ENCODE results near the gene CTCFL.
"Not testable (repeated sequence)": the region's sequence is repeated elsewhere in the genome, so short reads cannot be mapped to it uniquely, and the experiment has no call there.

CTCFL gene

DNA sequence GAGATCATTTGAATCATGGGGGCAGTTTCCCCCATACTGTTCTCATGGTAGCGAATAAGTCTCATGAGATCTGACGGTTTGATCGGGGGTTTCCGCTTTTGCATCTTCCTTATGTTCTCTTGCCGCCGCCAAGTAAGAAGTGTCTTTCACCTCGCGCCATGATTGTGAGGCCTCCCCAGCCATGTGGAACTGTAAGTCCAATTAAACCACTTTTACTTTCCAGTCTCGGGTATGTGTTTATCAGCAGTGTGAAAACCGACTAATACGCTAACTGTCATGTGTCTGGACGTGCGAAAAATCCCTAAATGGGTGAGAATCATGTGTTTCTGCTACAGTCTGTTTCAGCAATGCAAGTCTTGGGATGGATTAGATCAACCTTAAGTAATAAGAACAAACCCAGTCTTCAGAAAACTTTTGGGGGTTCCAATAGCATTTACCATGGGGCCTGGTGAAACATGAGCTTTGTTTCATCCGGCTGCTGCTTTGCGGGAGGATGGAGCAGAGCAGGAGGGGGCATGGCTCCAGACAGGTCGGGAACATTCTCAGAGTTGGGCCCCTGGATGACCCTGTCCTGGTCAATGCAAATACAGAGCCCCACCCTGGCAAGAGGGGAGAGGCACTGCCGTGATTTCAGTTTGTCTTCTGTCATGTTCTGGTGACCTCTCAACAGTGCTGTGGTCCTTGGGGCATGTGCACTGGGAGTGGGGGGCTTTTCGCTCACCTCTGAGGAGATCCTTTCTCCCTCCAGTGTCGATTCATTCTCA, 41.5 kb downstream of the CTCFL start:
- no peak for DNase-seq (ENCODE audit: low read depth in 1 of 2, low spot score in 1 of 2)

GRCh38 chr20:57482796-57483195, 42.1 kb downstream of the CTCFL start:
- DNase-seq (ENCODE audit: low read depth in 1 of 2, low spot score in 1 of 2), result no peak

DNA sequence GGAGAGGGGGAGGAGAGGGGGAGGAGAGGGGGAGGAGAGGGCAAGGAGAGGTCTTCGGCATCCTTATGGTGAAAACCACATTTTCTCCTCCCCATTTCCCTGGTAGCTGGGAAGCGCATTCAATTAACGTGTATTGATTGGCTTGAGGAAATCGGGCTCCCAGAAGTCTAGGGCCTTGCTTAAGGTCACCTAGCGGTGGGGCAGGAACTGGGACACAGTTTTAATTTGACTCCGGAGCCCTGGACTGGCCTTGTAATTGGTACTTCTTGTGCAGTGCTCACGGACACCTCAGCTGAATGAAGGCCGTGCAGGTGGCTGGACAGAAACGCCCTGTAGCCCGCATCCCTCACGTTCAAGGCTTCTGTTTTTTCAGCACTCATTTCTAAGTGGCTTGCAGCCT, 42.8 kb downstream of the CTCFL start:
- DNase-seq (ENCODE audit: low read depth in 1 of 2, low spot score in 1 of 2), result no peak

GRCh38 chr20:57481281-57481711, 43.6 kb downstream of the CTCFL start:
- no peak for DNase-seq (ENCODE audit: low read depth in 1 of 2, low spot score in 1 of 2)

DNA sequence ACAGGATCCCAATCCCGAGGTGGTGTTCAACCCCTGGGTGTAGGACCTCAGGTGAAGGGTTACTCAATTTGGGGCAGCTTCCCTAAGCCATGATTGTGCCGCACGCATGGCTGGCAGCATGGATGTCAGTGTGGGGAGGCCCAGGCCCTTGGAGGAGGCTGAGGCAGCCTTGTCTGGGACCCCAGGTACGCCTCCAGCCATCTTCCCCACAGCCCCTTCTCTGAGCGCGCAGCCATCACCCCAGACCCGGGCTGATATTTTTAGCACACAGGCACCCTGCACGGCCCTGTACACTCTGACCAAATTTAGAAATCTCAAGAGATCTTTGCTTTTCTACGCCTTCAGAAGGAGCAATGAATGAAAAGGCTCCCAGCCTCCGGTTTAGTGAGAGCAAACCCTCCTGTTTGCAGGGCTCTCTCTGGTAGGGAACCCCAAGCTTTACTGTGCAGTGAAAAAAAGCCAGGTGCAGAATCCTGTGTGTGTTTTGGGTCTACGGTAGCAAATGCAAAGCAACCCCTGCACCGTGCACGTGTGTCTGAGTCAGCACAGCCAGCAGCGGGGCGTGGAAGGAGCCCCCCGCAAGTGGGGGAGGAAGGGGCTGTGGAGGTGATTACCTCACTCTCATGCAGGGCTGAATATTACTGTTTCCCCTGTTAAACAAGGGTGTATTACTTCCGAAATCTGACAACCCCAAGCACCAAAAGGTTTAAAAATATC, 44.3 kb downstream of the CTCFL start:
- DNase-seq (ENCODE audit: low read depth in 1 of 2, low spot score in 1 of 2), result no peak

DNA sequence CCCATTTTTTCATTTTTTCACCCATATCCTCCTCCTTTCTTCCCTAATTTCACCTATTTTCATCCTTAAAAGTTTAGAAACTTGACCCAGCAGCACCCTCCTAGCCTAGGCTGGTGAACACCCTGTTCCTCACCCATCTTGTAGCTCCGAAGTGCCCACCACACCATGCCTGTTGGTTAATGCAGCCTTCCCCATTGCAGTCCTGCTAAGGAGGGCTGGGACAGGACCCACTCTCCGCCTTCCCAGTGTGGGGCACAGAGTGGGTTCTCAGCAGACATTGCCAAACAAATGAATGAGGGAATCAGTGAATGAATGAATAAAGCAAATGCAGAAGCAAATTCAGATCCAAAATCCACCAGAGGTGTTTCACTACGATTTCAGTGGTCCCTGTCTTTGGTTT, 45.7 kb downstream of the CTCFL start:
- no peak for DNase-seq (ENCODE audit: low read depth in 1 of 2, low spot score in 1 of 2)

DNA sequence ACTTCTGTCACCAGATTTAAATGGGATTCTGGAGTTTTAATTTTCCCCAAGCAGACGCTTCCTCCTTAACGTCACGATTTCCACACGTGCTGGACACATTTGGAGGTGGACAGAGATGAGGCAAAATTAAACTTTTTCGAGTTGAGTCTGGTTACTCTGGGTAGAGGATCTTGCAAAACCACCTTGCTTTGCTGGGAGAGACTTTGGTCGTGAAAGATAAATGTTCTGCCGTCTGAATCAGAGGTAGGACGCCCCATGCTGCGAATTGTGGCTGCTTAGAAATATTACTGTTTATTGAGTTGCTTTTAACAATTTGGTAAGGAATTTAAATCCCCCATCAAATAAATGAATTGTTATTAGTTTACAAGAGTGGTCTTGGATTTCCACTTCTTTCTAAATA, 46.8 kb downstream of the CTCFL start:
- no peak for DNase-seq (ENCODE audit: low read depth in 1 of 2, low spot score in 1 of 2)

GRCh38 chr20:57476641-57477461, 48.1 kb downstream of the CTCFL start:
- DNase-seq (ENCODE audit: low read depth in 1 of 2, low spot score in 1 of 2), result no peak

GRCh38 chr20:57476084-57476526, 48.8 kb downstream of the CTCFL start:
- no peak for DNase-seq (ENCODE audit: low read depth in 1 of 2, low spot score in 1 of 2)

DNA sequence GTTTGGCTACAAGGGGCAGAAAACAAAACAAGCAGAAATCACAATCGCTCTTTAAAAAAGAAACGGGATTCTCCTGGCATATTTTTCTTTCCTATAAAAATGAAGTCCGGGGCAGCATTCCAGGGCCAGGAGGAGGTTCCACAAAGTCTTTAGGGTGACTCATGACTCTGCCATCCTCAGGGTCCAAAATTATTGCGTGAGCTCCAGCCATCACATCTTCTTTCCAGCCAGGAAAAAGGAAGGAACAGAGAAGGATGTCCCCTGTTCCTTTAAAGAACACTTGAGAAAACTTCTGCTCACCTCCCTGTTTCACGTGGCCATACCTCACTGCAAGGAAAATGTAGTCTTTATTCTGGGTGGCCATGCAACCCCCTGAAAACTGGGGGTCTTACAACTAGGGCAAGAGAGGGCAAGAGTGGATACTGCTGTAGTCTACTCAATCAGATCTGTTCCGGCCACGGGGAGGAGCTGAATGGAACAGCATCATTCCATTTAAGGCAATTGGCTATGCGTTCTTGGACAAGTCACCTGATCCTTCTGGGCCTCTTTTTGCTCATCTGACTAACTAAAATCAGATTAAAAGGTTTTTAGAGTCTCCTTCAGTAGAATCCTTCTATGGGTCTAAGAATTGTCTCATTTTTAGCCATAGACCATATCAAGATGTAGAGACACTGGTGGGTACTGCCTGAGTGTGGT, 49.4 kb downstream of the CTCFL start:
- no peak for DNase-seq (ENCODE audit: low read depth in 1 of 2, low spot score in 1 of 2)

- DNase-seq (ENCODE audit: low read depth in 1 of 2, low spot score in 1 of 2), result no peak
Measured at GRCh38 chr20:57474816-57475215, 50.1 kb downstream of the CTCFL start.

- no peak for DNase-seq (ENCODE audit: low read depth in 1 of 2, low spot score in 1 of 2)
Measured at GRCh38 chr20:57474205-57474604, 50.7 kb downstream of the CTCFL start.

DNA sequence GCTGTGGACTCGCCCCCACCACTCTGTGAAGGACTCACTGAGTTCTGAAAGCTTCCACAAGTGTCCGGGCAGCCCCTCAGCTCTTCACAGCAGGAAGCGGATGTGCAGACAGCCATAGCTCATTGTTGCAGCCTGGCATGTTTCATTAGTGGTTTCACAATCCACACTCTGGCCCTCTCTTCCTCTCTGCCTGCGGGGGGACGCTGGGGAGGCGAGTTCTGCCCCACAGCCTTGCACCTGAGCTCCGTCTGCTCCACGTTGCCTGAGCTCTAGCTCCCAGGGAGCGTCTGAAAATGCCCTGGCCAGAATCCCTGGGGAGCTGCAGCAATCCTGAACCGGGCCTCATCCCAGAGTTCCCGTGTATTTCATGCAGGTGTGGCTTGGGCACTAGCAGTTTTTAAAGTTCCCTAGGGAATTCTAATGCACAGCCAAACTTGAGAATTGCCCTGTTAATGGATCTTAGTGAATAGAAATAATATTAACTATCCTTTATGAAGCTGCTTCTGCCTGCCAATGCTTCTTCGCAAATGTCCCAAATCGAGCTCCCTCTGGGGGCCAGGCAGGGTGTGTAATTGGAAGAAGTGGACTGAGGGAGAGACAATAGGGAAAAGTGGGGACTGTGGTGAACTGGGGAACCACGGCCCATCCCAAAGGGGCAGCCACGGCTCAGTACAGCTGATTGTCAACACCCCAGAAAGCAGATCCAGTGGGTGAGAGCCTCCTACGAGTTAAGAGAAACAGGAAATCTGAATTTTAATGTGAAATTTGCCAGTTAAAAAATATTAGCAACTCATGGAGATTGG, 51.5 kb downstream of the CTCFL start:
- DNase-seq (ENCODE audit: low read depth in 1 of 2, low spot score in 1 of 2), result no peak

- DNase-seq (ENCODE audit: low read depth in 1 of 2, low spot score in 1 of 2), result not testable (repeated sequence)
Measured at GRCh38 chr20:57472474-57472873, 52.5 kb downstream of the CTCFL start.

GRCh38 chr20:57471496-57472372, 53.2 kb downstream of the CTCFL start:
- DNase-seq (ENCODE audit: low read depth in 1 of 2, low spot score in 1 of 2), result no peak

- no peak for DNase-seq (ENCODE audit: low read depth in 1 of 2, low spot score in 1 of 2)
Measured at GRCh38 chr20:57470666-57471495, 54.1 kb downstream of the CTCFL start.

DNA sequence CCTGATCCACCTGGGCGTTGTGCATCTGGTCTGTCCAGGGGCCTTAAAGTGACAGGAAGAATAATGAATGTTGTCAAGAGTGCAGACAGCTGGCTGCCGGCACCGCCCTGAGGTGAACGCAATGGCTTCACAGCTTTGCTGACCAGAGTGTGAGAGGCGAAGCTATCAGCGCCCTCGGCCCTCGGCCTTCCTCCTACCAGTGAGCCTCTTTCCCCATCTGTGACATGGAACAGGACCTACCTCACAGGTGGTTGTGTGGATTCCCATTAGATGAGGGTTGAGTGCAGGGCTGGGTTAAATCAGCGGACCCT, 54.8 kb downstream of the CTCFL start:
- no peak for DNase-seq (ENCODE audit: low read depth in 1 of 2, low spot score in 1 of 2)

DNA sequence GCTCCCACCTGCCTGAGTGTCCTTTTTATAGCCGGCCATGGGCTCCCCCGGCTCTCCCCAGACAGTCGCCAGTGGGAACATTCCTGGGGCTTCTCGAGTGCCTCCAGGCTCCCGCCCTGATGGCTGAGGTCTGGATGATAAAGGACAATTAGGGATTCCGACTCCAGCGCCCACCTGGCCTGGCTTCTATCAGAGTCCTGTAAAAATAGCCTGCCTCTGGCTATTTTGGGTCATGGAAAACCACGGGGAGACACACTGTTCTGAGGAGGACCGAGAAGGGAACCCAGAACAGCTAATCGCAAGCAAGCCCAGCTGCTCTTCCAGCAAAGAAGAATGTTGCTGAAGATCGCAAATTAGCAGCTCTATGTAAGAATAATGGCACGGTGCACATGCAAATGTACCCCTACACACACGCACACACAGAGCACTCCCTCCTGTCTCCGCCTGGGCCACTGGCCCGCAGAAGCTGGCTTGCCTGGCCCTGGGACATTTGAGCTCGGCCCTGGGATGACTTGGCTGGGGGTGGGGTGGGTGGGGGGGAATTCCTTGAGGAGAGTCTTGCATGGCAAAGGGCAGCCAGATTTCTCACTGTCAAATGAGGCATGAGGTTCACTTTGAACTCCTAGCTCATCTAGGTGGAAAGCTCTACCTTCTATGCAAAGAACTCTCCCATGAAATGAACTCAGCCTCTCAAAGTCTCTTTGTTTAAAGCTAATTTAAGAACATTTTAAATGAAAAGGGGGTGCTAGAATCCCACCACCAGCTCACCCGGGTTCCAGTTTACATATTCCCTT, 55.3 kb downstream of the CTCFL start:
- no peak for DNase-seq (ENCODE audit: low read depth in 1 of 2, low spot score in 1 of 2)
